RPMI8226 (cell line): ENCODE results near the gene CFAP61.

Experiments
- DNase-seq: peaks from one replicate; pipeline ENCODE4 v3.0.0-alpha.2; 2015

CFAP61 gene

DNA sequence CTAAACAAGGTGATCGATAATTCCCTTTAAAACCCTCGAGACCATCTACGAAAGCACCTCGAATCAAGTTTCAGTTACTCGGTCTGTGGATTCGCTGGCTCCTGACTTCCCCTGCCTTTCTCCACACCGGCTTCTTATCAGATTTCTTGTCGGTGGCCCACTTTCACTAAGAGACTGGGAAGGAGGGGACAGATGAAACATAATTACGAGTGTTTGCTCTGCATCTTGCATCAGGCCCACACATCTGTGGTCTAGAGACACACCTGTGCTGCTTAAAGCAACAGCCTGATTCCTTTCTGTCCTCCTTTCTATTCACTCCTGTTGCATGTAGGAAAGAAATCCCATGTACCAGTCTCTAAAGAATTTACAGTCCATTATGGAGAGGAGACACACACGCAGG lies 353.3 kb downstream of the CFAP61 start:
- no peak for DNase-seq

- DNase-seq = no peak
Measured at GRCh38 chr20:20406306-20406705, 354.0 kb downstream of the CFAP61 start.

DNA sequence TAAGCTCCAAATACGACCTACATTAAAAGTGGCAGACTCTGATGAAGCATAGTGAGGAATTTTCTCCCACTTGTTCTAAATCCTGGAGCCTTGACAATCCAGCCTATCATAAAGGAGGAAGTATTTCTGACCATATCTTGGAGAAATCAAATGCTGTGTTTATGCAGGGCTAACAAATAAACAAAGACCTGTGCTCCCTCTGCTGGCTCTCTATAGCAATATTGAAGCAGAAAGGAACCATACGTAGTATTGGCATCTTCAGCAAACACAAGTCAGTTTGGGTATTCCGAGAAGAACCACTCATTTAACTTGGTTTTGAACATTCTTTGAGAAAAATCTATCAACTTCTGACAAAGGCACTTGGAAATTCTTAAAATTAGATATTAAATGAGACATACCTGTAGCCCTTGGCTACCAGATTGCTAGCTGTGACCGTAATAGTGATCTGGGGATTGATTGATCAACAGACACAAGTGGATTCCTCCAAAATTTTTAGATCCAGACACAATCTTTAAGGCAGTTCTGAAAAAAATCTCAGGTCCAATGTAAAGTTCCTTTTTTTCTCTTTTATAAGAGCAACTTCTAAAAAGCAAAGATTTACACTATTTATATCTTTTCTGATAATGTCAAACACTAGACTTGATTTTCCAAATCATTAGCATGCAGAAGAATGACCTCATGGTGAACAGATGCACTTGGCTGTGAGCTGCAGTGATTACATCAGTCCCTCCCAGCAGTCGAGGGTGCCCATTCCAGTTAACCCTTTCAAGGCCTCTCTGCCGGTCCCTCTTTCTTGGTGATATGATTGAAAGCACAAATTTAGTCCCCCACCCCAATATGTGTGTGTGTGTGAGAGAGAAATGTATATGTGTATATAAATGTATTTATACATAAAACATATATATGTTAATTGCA lies 355.8 kb downstream of the CFAP61 start:
- peak; percentile 11 for DNase-seq

- DNase-seq = no peak
Measured at GRCh38 chr20:20409331-20409730, 357.0 kb downstream of the CFAP61 start.
